ENCODE data around the gene BCL11A. TPM values are rescaled to one million over a fixed set of nuclear protein-coding genes. Genes with fewer than 3 reads are reported as not detected.

BCL11A gene
- total RNA-seq, 2 experiments from 2014 or later, result 1.6 to 1.8 TPM

DNA sequence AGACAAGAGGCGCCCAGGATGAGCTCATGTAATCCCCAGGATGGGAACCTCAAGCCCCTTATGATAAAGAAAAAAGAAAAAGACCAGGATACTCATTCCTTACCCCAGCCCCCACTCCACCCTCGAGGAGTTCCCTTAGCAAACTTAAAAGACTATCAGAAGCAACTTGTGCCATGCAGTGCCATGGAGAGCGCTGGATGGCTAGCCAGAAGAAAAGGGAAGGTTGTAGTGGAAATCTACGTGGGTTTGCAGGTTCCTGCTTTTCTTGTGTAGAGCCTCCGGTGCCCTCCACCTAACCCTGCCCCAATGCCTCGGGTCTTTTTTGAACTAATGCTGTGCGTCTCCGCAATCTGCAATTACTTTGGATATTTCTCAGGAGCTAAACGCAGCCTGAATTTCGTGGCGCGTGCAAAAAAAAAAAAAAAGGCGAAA is 16.2 kb upstream of the BCL11A start:
- no peak overlapping the region for H3K4me3 Mint-ChIP-seq
- H3K36me3 Mint-ChIP-seq, result no peaks in the 10 kb centered on the region
- DNase-seq, result no peak
- H3K27me3 Mint-ChIP-seq, result peaks cover 27% of the 10 kb centered on the region
- H3K9me3 Mint-ChIP-seq, result no peaks in the 10 kb centered on the region
- no peak overlapping the region for H3K27ac Mint-ChIP-seq
- peaks cover 8% of the 10 kb centered on the region for H3K4me1 Mint-ChIP-seq

DNA sequence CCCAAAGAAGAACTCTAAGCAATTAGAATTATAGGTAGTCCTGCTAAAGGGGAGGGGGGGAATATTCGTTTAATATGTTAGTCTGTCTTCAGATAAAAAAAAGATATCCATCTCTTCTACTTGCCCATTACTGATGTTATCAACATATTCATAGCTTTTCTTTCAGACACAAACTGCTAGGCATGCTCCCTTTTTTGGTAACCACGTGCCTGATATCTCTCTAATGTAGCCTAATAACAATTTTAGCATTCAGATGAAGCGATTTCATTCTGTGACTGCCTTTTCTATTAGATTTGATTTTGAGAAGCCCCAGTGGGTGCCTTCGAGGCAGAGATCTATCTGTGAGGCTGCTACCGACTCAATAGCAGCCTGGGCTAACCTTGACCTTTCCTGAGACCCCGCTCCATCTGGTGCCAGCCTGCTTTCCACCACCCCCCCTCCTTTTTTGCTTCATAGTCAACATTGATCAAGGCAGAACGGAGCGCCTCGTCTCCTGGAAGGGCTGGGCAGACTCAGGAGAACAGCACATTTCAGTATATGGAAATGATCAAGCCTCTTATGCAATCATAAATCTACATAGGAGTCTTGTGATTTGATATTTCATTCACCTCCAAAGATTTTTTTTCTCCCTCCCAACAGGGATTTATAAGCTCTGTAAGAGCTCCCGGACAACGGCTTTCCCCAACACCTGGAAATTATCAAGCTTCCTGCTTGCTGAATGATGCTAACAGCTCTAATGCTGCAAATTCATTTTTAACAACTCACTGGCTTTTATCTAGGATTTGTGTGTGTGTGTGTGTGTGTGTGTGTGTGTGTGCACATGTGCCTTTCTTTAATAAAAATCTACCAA is 14.7 kb upstream of the BCL11A start:
- DNase-seq, result no peak
- Mint-ChIP-seq H3K36me3 (no peaks in the 10 kb centered on the region), H3K9me3 (no peaks in the 10 kb centered on the region), H3K4me3 (no peak overlapping the region), H3K27ac (no peak overlapping the region), H3K27me3 (peaks cover 38% of the 10 kb centered on the region), H3K4me1 (peaks cover 10% of the 10 kb centered on the region)

GRCh38 chr2:60567096-60567495 is 13.6 kb upstream of the BCL11A start:
- DNase-seq, result no peak
- Mint-ChIP-seq H3K9me3 (no peaks in the 10 kb centered on the region), H3K27ac (no peak overlapping the region), H3K4me3 (no peak overlapping the region), H3K4me1 (peaks cover 10% of the 10 kb centered on the region), H3K36me3 (no peaks in the 10 kb centered on the region), H3K27me3 (peaks cover 42% of the 10 kb centered on the region)

- H3K27ac Mint-ChIP-seq, result no peak overlapping the region
- DNase-seq, result no peak
- peaks cover 10% of the 10 kb centered on the region for H3K4me1 Mint-ChIP-seq
- H3K9me3 Mint-ChIP-seq, result no peaks in the 10 kb centered on the region
- H3K36me3 Mint-ChIP-seq, result no peaks in the 10 kb centered on the region
- peaks cover 58% of the 10 kb centered on the region for H3K27me3 Mint-ChIP-seq
- no peak overlapping the region for H3K4me3 Mint-ChIP-seq
Measured at GRCh38 chr2:60565472-60565871, 12.0 kb upstream of the BCL11A start.

- no peaks in the 10 kb centered on the region for H3K36me3 Mint-ChIP-seq
- H3K27me3 Mint-ChIP-seq, result peaks cover 83% of the 10 kb centered on the region
- H3K27ac Mint-ChIP-seq, result no peak overlapping the region
- H3K9me3 Mint-ChIP-seq, result no peaks in the 10 kb centered on the region
- no peak for DNase-seq
- peaks cover 16% of the 10 kb centered on the region for H3K4me1 Mint-ChIP-seq
- H3K4me3 Mint-ChIP-seq, result no peak overlapping the region
Measured at GRCh38 chr2:60560734-60561644, 7.5 kb upstream of the BCL11A start.

DNA sequence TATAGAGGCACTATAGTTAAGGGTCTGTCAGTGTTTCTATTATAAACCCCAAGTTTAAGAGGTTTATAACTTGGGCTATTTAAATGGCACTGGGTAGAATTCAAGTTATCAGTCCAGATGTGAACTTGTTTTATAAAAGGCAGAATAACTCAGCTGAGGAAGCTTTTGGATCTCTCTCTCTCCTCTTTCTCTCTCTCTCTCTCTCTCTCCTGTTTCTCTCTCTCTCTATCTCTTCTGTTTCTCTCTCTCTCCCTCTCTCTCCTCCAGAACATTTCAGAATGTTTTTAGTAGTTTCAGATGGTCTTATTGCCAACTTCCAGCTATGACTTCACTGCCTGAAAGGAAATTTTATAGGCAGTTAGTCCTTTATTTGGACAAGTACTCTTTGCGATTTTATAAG is 6.4 kb upstream of the BCL11A start:
- no peak for DNase-seq
- Mint-ChIP-seq H3K4me3 (no peak overlapping the region), H3K9me3 (no peaks in the 10 kb centered on the region), H3K27ac (no peak overlapping the region), H3K27me3 (peaks cover 85% of the 10 kb centered on the region), H3K36me3 (no peaks in the 10 kb centered on the region), H3K4me1 (peaks cover 21% of the 10 kb centered on the region)

GRCh38 chr2:60558536-60558935 is 5.1 kb upstream of the BCL11A start:
- Mint-ChIP-seq H3K36me3 (no peaks in the 10 kb centered on the region), H3K27me3 (peaks cover 82% of the 10 kb centered on the region), H3K4me1 (peaks cover 19% of the 10 kb centered on the region), H3K9me3 (no peaks in the 10 kb centered on the region), H3K4me3 (no peak overlapping the region), H3K27ac (no peak overlapping the region)
- no peak for DNase-seq

- DNase-seq, result no peak
- Mint-ChIP-seq H3K27me3 (peaks cover 93% of the 10 kb centered on the region), H3K4me1 (peaks cover 21% of the 10 kb centered on the region), H3K4me3 (peak overlapping the region; percentile 62), H3K36me3 (no peaks in the 10 kb centered on the region), H3K9me3 (no peaks in the 10 kb centered on the region), H3K27ac (peak overlapping the region; percentile 59)
Measured at GRCh38 chr2:60557486-60557864, 4.0 kb upstream of the BCL11A start.

DNA sequence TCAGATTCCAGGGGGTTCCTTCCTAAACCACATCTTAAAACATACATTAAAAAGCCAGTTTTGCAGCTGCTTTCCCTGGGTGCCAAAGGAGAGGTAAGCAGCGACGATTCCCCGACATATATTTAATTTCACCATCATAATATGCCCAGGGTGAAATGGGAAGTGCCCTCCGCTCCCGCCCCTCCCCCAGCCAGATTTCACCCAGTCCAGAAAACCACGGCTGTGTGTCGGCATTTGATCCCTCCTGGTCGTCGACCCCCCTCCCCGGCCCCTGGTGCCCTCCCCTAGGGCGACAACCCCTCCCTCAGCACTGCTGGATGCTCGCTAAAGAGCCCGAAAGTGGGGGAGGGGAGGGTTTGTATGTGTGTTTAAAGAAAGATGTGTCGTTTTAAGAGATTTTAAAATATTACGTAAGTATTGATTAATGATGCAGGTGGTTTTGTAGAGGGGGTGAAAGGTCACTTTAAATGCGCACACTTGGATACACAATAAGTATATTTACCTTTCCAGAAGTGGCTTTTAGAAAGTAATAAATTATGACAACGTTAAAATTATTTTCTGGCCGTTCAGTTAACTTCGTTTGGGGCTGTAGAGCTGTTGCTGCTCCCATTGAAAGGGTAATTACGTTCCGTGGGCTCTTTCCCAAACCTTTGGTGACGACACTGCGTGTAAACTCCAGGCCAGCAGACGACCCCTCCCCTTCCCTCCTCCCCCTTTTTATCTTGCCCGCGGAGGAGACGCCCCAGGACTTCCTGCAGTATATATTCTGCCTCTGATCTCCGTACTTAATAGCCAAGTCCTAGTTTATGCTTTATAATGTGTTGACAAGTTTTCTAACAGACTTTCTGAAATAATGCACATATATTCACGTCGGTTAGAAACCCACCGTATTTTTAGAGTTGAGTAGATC is 3.4 kb upstream of the BCL11A start:
- Mint-ChIP-seq H3K4me1 (peaks cover 23% of the 10 kb centered on the region), H3K36me3 (no peaks in the 10 kb centered on the region), H3K27me3 (peaks cover 93% of the 10 kb centered on the region), H3K9me3 (no peaks in the 10 kb centered on the region), H3K27ac (no peak overlapping the region), H3K4me3 (peak overlapping the region; percentile 62)
- no peak for DNase-seq

- no peaks in the 10 kb centered on the region for H3K9me3 Mint-ChIP-seq
- H3K27me3 Mint-ChIP-seq, result peaks cover 93% of the 10 kb centered on the region
- DNase-seq, result no peak
- no peaks in the 10 kb centered on the region for H3K36me3 Mint-ChIP-seq
- H3K4me3 Mint-ChIP-seq, result no peak overlapping the region
- peaks cover 24% of the 10 kb centered on the region for H3K4me1 Mint-ChIP-seq
- H3K27ac Mint-ChIP-seq, result no peak overlapping the region
Measured at GRCh38 chr2:60556175-60556574, 2.7 kb upstream of the BCL11A start.

DNA sequence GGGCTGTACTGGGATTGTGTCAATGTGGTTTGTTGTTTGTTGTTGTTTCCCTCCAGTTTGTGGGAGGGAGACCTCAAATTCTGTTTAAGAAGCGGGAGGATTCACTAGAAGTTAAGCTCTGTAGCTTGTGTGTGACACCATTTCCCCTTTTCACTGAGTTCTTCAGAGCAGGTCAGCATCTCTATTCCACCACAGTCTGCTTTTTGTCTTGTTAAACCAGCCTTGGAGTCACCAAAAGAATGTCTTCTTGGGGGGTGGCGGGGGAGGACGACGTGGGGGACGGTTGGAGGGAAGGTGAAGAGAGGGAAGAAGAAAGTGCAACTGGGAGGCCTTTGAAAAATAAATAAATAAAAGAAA is 2.3 kb upstream of the BCL11A start:
- Mint-ChIP-seq H3K27me3 (peaks cover 92% of the 10 kb centered on the region), H3K4me1 (peaks cover 26% of the 10 kb centered on the region), H3K9me3 (no peaks in the 10 kb centered on the region), H3K36me3 (no peaks in the 10 kb centered on the region), H3K4me3 (peak overlapping the region; percentile 67), H3K27ac (peak overlapping the region; percentile 74)
- no peak for DNase-seq

GRCh38 chr2:60555066-60555782 is 1.8 kb upstream of the BCL11A start:
- H3K36me3 Mint-ChIP-seq, result no peaks in the 10 kb centered on the region
- H3K27ac Mint-ChIP-seq, result peak overlapping the region; percentile 74
- H3K27me3 Mint-ChIP-seq, result peaks cover 94% of the 10 kb centered on the region
- DNase-seq, result peak; percentile 71
- no peaks in the 10 kb centered on the region for H3K9me3 Mint-ChIP-seq
- peaks cover 26% of the 10 kb centered on the region for H3K4me1 Mint-ChIP-seq
- peak overlapping the region; percentile 67 for H3K4me3 Mint-ChIP-seq

GRCh38 chr2:60554646-60555065 is 1.2 kb upstream of the BCL11A start:
- peaks cover 94% of the 10 kb centered on the region for H3K27me3 Mint-ChIP-seq
- no peak for DNase-seq
- H3K4me1 Mint-ChIP-seq, result peaks cover 29% of the 10 kb centered on the region
- no peak overlapping the region for H3K27ac Mint-ChIP-seq
- H3K4me3 Mint-ChIP-seq, result peak overlapping the region; percentile 67
- no peaks in the 10 kb centered on the region for H3K9me3 Mint-ChIP-seq
- H3K36me3 Mint-ChIP-seq, result no peaks in the 10 kb centered on the region

DNA sequence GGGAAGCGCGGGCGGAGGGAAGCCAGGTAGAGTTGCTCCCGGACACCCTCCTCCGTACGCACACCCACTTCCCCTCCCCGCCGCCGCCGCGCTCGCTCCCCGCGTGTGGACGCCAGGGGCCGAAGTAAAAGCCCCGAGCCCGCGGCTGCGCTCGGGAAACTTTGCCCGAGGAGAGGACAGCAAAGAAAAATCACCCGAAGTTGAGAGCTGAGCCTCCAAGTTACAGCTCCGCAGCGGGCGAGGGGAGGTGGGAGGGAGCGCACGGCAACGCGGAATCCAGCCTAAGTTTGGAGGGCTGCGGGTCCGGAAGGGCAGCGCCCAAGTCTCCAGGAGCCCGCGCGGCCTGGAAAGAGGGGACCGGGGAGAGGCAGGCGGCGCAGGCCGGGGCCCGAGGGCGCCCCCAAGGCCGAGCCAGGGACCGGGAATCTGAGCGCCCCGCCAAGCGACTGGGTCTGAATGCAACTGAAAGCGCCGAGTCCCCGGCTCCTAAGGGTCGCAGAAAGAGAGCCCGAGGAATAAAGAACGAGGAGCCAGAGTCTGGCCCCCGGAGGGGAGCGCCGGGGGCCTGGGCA is 706 bp upstream of the BCL11A start:
- Mint-ChIP-seq H3K4me1 (peaks cover 30% of the 10 kb centered on the region), H3K27ac (no peak overlapping the region), H3K4me3 (peak overlapping the region; percentile 67), H3K27me3 (peaks cover 93% of the 10 kb centered on the region), H3K36me3 (no peaks in the 10 kb centered on the region), H3K9me3 (no peaks in the 10 kb centered on the region)
- DNase-seq, result peak; percentile 23

Measured in activated naive CD8-positive, alpha-beta T cell treated with anti-CD3 and anti-CD28 coated beads for 36 hours (primary cell).